Sigmoid colon (tissue), 4 donors: ENCODE data around the gene SYNDIG1.

Source experiments
- EP300 ChIP-seq, 4 donors: sonication (generic); formaldehyde crosslinking; IDR thresholded peaks; one replicate each; pipeline ENCODE4 v1.6.1; 2017; ENCODE audit warnings: antibody characterized with exemption in 4 of 4
- POLR2A ChIP-seq, 2 donors: fragments of 450-650 bp; IDR thresholded peaks; one replicate each; pipeline ENCODE4 v1.6.1; 2016; ENCODE audit warnings: antibody characterized with exemption in 2 of 2, mild to moderate bottlenecking in 2 of 2, moderate library complexity in 2 of 2

DNA sequence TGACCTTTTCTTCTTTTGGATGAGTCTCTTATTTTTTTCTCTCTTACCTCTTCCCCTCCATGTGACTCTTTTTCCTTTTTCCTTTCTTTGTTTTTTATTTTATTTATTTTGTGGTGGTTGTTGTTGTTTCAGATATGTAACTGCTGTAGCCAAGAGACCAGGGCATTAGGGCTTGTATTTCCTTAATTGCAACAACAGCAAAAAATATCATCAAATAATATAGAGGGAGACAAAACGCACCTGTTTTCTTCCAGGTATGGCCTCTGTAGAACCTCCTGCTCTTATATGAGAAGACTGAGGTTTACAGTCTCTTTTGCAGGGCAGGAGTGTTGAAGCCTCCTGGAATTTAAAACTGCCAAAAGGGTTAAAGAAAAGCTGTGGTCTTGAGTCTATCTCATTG is 149.3 kb downstream of the SYNDIG1 start:
- TF ChIP-seq POLR2A (IDR thresholded peaks at IDR 0.05) (no peak), EP300 (IDR thresholded peaks at IDR 0.05) (no peak)
